Activated CD4-positive, alpha-beta T cell treated with anti-CD3 and anti-CD28 coated beads, Interleukin-2, amount 50 U/mL, for 16 hours (primary cell): Measurements from ENCODE around the gene RIN3.
A peak's percentile ranks its signal among the peaks of the same experiment; 100 is the strongest.
"Not testable (repeated sequence)": the region's sequence is repeated elsewhere in the genome, so short reads cannot be mapped to it uniquely, and the experiment has no call there.

ENCODE experiments used
- DNase-seq: peaks from one replicate; pipeline ENCODE4 v3.0.0-alpha.2; 2020

Gene RIN3

DNA sequence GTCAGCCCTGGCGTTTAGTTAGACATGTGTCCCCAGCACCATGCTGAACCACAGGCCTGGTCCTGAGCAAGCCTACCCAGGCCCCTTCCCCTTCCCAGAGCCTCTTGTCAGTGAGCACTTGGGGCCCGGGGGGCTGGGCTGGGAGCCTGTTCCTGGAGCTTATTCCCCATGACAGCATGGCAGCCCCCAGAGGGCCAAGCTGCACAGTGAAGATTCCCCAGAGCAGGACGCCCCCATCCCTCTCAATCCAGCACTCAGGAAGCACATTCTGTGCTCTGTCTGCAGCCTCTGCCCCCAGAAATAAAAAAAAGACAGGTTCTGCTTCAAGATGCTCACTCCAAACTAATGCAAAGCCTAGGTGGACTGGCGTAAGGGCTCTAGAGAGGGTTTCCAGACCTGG is 117.5 kb downstream of the RIN3 start:
- DNase-seq = no peak

- no peak for DNase-seq
These were observed 119.1 kb downstream of the RIN3 start for GRCh38 chr14:92632546-92633273.

DNA sequence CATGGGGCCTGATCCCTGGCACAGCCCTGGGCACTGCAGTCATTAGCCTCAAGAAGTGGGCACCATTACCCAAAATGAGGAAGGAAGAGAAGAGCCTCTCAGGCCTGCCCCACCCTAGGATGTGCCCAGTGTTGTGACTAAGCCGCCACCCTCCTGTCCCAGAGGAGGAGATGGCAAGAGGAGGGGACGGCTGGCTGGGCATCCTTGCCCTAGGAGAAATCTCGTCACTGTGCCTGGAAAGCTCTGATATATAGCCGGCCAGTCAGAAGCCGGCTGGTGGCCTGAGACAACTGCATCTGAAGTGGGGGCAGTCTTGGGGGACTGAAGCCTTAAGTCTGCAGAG is 119.7 kb downstream of the RIN3 start:
- no peak for DNase-seq

DNA sequence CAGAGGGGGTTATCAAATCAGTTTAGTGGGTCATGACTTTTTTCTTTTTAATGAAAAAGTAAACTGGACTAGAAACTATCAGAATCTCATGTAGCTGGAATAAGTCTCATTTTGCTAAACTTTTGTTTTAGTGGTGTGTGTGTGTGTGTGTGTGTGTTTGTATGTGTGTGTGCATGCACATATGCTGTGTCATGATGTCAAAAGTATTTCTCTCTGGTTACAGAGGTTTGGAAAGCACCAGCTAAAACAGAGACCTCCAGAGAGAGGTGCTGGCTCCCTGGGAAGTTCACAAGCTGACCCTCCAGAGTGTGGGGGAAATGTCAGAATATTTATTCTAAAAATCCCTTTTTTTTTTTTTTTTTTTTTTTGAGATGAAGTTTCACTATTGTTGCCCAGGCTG is 120.1 kb downstream of the RIN3 start:
- DNase-seq = no peak

DNA sequence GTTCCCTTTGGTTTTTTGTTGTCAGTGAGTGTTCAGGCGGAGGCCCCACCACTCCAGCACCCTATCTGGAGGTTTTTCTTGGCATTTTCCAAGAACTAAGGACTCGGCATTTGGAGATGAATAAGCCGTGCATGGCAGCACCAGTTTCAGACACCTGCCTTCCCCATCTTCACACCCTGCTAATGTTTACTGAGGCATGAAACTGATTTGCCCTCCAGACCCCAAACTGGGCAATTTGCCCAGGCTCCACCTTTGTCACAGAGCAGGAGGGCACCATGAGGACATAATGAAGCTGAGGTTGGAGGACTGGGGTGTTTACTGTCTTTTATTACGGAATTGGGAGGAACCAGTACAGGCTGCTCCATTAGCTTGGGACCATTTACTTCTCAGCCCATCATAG is 121.5 kb downstream of the RIN3 start:
- no peak for DNase-seq

DNA sequence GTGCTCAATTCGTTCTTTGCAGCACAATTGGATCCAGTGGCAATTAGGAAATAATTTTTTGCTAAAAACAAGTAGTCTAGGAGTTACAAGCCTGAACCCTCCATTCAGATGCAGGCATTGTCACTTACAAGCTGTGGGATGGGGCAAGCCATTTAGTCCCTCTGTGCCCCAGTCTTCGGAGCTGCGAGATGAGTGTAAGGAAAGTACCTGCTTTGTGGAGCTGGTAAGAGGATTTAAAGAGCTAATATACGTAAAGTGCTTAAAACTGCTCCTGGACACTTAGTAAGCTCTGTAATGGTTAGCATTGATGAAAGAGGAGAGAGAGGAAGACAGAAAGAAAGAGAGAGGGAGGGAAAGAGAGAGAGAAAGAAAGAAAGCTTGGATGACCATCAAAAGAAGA is 122.3 kb downstream of the RIN3 start:
- no peak for DNase-seq

DNA sequence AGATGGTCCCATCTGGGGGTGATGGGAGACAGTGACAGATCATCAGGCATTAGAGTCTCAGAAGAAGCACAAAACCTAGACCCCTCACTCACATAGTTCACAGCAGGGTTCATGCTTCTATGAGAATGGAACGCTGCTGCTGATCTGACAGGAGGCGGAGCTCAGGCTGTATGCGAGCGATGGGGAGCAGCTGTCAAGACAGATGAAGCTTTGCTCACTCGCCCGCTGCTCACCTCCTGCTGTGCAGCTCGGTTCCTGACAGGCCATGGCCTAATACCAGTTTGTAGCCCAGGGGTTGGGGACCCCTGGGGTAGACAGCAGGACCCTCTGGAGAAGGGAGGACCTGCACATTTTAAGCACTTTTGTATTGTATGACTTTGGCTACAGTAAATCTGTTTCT is 123.6 kb downstream of the RIN3 start:
- no peak for DNase-seq

GRCh38 chr14:92637864-92638263 is 124.3 kb downstream of the RIN3 start:
- DNase-seq = no peak

DNA sequence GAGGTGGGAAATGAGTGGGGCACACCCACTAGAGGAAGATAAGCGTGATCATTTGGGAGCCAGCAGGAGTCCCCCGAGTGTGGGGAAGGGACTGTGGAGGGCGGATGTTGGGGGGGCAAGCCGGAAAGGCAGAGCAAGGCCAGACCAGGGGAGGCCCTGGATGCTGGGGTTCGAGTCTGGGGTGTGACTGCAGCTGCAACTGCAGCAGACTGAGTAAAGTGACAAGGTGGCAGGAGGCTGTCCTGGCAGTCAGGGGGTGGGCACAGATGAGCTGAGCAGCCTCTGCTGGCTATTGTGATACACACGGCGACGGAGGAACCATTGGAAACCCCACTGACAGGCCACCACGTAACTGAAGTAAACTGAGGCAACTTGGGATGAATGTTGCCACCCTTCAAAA is 124.7 kb downstream of the RIN3 start:
- no peak for DNase-seq

DNA sequence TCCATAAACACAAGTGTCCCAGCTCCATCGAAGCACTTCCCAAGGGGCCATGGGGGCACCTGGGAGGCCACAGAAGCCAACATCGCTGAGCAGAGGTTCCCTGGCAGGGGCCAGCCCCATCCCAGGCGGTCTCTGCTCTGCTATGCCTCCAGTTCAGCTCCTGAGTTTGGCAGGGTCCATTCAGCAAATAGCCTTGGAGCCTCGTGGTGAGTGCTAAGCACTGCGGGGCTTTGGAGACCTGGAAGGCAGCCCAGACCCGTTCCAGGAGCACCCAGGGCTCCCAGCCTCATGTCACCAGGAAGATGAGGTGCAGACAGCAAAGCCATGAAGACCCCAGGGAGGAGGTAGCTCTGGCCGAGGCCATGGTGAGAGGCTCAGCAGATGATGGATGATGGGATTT is 125.3 kb downstream of the RIN3 start:
- no peak for DNase-seq

DNA sequence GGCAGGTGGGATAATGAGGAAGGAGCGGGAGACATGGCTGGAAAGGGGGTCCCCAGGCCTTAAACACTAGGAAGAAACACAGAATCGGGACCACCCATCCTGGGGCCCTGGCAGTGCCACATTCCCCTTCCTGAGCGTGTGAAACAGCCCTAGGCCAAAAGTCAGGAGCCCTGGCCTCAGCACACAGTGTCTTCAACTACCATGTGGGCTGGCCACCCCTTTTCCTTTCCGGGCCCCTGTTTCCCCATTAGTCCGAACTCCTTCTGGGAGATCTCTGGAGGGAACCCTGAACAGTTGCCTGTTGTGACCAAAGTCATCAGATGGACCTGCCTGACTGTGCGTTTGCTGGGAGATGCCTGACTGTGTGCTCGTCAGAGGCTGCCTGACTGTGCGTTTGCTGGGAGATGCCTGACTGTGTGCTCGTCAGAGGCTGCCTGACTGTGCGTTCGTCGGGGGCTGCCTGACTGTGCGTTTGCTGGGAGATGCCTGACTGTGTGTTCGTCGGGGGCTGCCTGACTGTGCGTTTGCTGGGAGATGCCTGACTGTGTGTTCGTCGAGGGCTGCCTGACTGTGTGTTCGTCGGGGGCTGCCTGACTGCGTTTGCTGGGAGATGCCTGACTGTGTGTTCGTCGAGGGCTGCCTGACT is 126.0 kb downstream of the RIN3 start:
- not testable (repeated sequence) for DNase-seq

DNA sequence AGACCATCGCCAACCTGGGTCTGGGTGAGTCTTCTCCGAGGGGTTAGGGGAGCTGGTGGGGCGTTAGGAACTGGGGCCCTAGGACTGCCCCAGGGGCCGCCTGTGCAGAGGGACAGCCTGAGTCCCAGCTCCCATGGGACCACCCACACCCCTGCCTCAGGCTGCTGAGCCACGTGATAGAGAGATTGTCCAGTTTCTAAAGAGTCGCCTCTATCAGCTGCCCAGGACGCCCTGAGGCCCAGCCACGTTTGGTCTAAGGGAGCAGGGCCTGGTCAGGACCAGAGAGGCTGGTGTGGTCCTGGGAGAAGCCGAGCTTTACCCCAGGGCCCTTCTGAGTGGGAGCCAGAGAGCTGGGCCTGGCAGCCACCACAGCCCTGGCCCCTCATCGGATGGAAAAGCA is 127.7 kb downstream of the RIN3 start:
- no peak for DNase-seq

- DNase-seq = no peak
These were observed 130.8 kb downstream of the RIN3 start for GRCh38 chr14:92644171-92644969.

- DNase-seq = no peak
These were observed 131.5 kb downstream of the RIN3 start for GRCh38 chr14:92644970-92645515.

GRCh38 chr14:92645841-92646478 is 132.4 kb downstream of the RIN3 start:
- no peak for DNase-seq

DNA sequence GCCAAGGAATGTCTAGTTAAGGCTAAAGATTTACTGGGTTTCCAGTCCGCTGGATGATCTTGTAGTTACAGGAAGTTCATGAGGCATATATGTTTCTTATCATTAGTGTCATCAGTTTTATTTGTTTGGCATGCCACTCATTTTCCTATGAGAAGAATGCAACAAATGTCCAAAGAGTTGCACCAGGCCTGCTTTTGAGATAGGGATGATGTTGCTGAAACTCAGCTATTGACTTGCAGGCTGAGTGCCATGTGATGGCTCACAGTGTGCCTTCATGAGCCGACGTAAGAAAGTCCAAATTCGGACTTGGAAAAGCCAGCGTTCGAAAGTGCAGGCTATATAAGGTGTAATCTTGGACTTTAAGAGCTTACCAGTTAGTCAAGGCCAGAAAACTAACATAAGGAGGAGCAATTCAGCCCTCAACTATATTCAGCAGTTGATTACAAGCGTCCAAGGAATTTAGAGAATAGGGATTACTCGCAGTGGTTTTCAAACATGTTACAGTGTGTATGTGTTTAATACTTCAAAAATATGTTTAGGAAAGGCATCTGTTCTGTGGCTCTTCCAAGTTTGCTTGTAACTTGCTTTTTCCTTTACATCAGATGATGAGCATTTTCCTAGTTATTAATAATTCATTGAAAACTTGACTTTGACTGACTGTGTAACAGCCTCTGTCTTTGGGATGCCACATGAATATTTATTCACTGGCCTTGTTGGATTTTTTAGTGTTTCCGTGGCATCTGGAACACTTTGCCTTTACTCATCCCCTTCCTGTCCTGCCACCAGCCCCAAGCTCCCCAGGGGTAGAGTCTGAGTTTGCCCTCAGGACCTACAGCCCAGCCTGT is 133.6 kb downstream of the RIN3 start:
- no peak for DNase-seq

DNA sequence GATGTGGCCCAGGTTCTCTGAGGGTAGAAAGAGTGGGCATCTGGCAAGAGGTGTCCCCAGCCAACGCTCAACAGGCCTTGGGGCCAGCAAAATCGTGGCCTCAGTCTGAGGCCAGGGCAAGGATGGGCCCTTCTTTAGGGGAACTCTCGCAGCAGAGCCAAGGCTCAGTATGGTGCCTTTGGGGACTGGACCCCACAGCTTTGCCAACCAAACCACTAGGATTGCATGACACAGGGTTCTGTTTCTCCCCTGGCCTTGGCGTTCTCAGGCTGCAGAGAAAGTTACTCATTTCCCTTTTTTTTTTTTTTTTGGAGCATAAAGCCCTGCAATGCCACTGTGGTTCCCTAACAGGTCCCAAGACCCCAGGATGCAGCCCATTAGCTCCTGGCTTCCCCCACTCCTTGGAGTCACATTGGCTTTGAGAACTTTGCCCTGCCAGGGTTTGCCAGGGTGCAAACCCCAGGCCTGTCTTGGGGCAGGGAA is 134.3 kb downstream of the RIN3 start:
- DNase-seq = no peak

GRCh38 chr14:92649066-92649465 is 135.5 kb downstream of the RIN3 start:
- DNase-seq = no peak

- no peak for DNase-seq
These were observed 136.5 kb downstream of the RIN3 start for GRCh38 chr14:92649934-92650545.

DNA sequence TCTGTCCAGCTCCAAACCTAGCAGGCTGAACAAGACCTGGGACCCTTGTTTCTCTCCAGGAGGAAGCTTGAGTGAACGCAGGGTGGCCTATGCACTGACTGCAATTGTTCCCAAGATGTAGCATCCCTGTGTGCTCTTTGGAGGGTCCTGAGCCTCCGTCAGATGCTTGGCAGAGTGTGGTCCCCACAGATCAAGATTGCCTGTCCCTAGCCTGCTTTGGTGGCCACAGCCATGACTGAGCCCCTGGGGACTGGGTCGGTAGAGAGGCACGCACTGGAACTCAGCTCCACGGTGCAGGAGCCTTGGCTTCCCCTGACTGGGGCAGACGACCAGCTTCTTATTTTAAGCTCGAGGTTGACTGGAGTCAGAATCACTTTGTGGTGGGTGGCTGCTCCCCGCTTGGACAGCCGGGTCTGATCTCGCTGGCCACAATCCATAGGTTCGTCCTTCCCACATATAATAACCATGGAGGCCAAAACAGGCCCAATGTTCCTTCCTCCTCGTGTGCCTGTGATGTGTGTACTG is 137.1 kb downstream of the RIN3 start:
- DNase-seq = no peak

- peak; percentile 78 for DNase-seq
These were observed 137.7 kb downstream of the RIN3 start for GRCh38 chr14:92651106-92651757.
